Esophagus muscularis mucosa (tissue), 4 donors: ENCODE results near the gene APP.

Source experiments
- EP300 ChIP-seq: sonication (generic); formaldehyde crosslinking; IDR thresholded peaks from one replicate; pipeline ENCODE4 v1.6.1; 2017; ENCODE audit warnings: antibody characterized with exemption
- POLR2A ChIP-seq: fragments of 450-650 bp; IDR thresholded peaks from one replicate; pipeline ENCODE4 v1.6.1; 2017; ENCODE audit warnings: antibody characterized with exemption, moderate library complexity, mild to moderate bottlenecking, low read depth
- POLR2AphosphoS5 ChIP-seq, 2 donors: sonication (generic); formaldehyde crosslinking; IDR thresholded peaks; one replicate each; pipeline ENCODE4 v1.6.1; 2017; ENCODE audit warnings: antibody characterized with exemption in 2 of 2
- TF ChIP-seq, protein P1 (sequence below), 3 experiments: fragments of 200-600 bp in 2 of 3; fragments of 450-650 bp in 1 of 3; sonication (generic) in 2 of 3; IDR thresholded peaks; one replicate each; pipeline ENCODE4 v1.5.1; 2017 to 2019; ENCODE audit warnings: antibody characterized with exemption in 3 of 3, mild to moderate bottlenecking in 2 of 3, moderate library complexity in 1 of 3

DNA sequence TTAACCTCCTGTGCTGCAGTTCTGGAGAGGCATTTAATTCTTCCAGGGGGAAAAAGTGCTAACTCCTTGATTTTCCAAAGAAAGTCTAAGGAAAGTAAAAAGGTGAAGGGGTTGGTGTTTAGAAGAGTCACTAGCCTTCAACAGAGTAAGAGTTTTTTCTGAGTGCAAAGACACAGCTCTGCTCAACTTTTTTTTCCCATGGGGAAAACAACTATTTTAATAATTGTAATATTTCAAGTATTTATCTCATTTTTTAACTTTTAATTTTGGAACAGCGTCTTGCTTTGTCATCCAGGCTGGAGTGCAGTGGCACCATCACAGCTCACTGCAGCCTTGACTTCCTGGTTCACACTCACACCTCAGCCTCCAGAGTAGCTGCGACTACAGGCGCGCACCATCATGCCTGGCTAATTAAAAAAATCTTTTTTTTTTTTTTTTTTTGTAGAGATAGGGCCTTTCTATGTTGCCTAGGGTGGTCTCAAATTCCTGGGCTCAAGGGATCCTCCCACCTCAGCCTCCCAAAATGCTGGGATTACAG lies 202.6 kb downstream of the APP start:
- TF ChIP-seq, protein P1, sequence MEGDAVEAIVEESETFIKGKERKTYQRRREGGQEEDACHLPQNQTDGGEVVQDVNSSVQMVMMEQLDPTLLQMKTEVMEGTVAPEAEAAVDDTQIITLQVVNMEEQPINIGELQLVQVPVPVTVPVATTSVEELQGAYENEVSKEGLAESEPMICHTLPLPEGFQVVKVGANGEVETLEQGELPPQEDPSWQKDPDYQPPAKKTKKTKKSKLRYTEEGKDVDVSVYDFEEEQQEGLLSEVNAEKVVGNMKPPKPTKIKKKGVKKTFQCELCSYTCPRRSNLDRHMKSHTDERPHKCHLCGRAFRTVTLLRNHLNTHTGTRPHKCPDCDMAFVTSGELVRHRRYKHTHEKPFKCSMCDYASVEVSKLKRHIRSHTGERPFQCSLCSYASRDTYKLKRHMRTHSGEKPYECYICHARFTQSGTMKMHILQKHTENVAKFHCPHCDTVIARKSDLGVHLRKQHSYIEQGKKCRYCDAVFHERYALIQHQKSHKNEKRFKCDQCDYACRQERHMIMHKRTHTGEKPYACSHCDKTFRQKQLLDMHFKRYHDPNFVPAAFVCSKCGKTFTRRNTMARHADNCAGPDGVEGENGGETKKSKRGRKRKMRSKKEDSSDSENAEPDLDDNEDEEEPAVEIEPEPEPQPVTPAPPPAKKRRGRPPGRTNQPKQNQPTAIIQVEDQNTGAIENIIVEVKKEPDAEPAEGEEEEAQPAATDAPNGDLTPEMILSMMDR (IDR thresholded peaks at IDR 0.05): no peak
- TF ChIP-seq POLR2A (no peak), EP300 (no peak), POLR2AphosphoS5 (IDR thresholded peaks at IDR 0.05) (no peak)
